UCSD-AML1 (cell line): ENCODE data around the gene TULP3.

Experiments used
- DNase-seq: peaks from one replicate; lab custom pipeline; 2025; ENCODE audit not compliant: unreplicated experiment; lab: John Stamatoyannopoulos, UW

The TULP3 gene

DNA sequence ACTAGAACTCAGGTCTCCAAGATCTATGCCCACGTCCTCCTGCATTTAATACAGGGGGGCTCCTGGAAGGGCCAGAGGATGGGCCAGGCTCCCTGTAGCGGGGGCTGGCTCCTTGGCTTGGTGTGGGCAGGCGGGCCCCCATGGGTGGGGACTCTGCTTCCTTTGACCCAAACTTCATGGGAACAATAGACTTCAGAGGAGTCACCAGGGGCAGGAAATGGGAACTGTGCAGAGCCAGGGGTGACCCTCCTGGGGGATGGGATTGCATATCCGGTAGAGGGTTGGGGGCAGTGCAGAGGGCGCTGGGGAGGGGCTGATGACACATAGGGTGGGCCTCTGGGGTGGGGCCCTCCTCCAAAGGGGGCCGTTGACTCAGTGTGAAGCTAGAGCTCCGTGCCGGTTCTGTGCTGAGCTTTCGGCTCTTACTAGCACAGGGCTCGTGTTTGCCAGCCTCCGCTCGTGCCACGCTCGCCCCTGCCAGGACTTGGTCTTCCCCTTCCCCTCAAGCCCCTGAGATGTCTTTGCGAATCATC lies 73.1 kb downstream of the TULP3 start:
- DNase-seq = no peak

DNA sequence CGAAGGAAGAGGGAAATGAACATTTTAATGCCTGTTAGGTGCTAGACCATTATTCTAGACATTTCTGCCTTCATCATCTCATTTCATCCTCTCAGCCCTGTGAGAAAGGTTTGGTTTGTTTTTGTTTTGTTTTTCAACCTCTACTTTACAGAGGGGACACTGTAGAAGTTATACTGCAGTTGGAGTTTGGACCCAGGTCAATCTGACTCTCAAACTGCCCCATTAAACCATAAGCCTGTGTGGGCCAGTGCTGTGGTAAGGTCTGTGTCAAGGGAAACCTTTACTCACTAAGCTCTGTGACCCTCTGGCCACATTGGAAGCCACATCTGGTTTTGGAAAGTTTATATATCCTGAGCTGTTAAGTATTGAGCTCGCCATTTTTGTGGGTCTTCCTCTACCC lies 77.0 kb downstream of the TULP3 start:
- DNase-seq = no peak

DNA sequence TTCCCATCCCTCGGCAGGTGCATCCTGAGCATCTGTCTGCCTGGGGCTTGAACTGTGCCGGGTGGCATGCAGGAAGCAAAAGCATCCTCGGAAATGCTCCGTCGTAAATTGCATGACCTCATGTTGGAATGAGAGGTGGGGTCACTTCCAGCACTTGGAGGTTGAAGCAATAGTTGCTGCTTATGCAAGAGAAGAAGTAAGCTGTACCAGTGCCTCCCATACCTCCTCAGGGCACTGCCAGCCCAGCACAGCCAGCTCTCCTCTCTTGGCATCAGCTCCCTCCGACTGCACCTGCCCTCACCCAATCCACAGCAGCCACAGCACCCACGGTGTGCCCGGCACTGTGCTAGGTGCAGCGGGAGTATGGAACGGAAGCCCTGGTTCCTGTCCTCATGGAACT lies 80.1 kb downstream of the TULP3 start:
- DNase-seq = no peak

DNA sequence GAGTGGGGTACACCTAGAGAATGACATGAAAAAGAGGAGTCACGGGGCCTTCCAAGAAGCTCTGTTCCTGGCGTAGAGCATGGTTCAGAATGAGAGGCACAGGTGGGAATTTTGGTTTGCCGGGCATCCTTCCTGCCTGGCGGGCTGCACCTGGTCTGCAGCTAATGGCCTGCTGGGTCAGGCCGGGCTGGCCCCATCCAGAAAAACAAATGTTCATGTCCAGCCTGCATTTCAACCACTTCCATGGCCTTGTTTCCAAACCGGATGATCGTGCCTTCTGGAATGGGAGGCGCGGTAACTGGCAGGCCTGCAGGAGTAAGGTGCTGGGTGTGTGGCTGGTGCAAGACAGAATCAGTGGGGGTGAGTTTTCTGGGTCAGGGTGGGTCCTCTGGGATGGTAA lies 82.9 kb downstream of the TULP3 start:
- no peak for DNase-seq

DNA sequence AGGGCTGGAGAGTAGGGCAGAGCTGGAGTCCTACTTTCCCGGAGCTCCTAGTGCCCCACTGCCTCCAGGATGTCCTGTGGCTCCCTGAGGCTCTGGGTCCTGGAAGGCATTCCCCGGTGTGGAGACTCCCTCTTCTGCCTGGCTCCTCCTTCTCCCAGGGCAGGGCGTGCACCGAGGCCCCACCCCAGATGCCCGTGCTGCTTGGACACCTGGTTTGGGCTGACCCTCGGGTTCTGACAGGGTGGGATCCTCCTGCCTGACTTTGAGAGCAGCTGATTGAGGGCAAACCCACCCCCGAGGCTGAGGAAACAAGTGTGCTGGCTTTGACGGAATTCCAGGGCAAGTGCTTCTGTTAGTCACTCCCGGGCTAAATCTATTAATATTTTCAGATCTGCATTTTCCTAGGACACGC lies 83.9 kb downstream of the TULP3 start:
- no peak for DNase-seq

DNA sequence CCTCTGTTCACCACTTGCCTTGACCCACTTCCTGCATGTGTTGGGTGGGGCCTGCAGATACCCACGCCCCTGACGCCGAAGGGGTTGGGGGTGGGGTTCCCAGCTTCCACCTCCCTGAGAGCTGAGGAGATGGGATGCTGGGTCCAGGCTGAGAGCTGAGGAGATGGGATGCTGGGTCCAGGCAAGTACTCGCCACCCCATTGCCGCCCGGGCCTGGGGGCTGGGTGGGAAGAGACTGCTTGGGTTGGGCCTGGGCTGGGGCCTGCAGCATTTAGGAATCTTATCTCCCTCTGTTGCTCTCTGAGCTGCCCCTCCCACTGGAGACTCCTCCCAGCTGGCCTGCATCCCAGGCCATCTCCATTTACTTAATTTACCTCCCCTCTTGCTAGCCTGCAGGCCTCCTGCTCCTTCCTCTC lies 85.9 kb downstream of the TULP3 start:
- DNase-seq = no peak

DNA sequence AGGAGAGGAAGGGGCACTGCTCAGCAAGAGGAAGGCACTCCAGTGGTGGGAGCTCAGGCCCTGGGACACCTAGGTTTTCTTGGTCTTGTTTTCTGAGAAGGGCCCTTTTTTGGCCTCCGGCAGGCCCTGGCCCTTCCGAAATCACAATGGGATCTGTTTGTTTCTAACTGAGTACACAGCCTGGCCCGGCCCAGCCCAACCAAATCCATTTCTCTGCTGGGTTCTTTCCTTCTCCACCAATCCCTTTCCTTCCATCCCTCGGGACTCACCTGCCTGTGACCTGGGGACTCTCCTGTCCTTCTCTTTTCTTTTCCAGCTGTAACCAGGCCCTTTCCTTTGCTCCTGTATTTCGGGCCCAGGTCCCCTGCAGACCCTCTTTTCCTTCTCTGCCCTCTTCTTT lies 87.1 kb downstream of the TULP3 start:
- DNase-seq = no peak

DNA sequence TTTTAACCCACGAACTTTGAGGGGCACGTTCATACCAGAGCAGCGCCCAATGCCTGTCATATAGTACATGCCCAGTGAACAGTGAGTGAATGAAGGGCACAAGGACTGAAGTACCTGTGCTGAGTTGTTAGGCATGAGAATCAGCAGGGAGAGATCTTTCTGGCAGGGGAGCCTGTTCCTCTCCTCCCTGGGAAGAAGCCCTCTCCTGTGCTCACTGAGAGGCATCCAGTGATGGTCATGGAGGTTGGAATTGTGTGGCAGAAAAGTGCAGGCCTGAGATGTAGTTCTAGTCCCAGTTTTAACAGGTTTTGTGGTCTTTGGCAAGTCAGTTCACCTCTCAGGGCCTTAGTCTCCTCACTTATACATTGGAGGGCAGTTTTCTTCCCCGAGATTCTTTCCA lies 89.1 kb downstream of the TULP3 start:
- no peak for DNase-seq

DNA sequence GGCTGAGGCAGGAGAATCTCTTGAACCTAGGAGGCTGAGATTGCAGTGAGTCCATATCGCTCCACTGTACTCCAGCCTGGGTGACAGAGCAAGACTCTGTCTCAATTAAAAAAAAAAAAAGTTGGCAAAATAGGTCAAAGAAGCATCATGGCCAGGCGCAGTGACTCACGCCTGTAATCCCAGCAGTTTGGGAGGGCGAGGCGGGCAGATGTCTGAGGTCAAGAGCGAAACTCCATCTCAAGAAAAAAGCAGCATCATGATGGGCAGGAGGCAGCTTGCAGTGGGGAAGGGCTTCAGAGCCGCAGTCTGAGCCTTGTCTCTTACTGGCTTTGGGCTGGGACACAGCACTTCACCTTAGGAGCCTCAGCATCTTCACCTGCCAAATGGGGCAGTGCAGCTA lies 89.9 kb downstream of the TULP3 start:
- DNase-seq = no peak

DNA sequence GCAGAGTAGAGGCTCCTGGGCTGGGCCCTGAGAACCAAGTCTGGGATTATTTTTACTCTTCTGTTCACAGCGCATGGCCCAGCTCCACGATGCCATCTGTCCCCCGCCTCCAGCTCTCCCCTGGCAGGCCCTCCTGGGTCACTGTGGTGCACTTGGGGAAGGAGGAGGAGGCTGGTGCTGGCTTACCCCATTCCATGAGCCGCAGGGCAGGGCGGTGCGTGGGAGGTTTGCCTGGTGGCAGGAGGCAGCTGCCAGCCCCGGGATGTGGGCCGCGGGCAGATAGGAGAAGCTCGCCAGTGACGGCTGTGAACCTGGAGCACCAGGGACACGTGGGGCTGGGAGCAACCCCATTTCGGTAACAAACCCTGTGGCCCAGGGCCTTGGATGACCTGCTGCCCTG lies 91.7 kb downstream of the TULP3 start:
- DNase-seq = no peak

DNA sequence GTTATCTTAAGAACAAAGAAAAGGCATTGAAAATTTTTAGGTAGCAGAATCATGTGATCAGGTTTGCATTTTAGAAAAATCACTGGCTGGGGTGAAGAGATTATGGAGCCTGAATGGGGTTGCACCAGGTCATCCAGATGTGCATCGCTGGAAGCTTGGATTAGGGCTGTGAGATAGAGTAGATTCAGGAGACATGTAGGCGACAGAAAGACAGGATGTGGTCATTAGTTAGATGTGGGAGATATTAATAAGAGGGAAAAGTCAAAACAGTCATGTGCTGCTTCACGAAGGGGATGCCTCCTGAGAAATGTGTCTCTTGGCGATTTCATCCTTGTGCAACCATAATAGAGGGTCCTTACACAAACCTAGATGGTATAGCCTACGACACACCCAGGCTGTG lies 93.6 kb downstream of the TULP3 start:
- no peak for DNase-seq

DNA sequence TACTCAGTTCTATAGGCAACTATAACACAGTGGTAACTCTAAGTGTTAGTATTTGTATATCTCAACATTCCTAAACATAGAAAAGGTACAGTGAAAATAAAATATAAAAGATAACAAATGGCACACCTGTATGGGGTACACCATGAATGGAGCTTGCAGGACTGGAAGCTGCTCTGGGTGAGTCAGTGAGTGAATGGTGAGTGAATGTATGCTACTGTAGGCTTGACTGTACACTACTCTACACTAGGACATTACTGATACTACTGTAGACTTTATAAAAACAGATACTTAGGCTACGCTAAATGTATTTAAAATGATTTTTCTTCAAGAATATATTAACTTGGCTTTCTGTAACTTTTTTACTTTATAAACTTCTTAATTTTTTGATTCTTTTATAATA lies 94.0 kb downstream of the TULP3 start:
- no peak for DNase-seq

DNA sequence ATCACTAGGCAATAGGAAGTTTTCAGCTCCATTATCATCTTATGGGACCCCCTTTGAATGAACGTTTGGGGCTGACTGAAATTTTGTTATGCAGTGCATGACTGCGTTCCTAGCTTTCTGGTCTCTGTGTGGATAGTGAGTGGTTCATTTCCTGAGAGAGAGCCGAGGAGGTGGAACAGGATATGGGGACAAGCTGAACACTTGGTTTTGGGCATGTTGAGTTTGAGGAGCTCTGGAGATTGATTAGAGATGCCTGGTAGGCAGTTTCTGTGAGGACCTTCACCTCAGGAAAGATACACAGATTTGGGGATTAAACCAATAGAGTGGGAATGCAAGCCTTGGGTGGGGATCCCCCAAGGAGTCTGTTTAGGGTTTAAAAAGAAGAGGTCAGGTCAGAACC lies 96.2 kb downstream of the TULP3 start:
- DNase-seq = no peak

DNA sequence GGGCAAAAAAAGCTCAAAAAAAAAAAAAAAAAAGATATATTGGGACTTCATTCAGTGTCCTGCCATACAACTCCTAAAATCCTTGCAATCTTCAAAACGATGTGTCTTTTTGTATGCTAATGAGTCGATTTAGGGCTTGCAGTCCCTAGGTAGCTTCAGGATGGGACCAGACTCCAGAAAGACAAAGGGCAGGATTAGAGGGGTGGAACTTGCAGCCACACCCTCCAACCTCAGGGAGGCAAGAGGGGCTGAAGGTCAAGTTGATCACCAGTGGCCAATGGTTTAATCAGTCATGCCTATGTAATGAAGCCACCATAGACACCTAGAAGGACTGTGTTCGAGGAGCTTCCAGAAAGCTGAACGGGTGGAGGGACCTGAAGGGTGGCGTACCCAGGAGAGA lies 97.8 kb downstream of the TULP3 start:
- DNase-seq = no peak
